Colon (tissue), 2 donors: ENCODE results near the gene COBLL1.
"Not testable (repeated sequence)": the region's sequence is repeated elsewhere in the genome, so short reads cannot be mapped to it uniquely, and the experiment has no call there.

Source experiments
- FAIRE-seq: peaks from 2 replicates; lab custom pipeline; 2012; peaks lifted over from hg19 to GRCh38; lab: Jason Lieb, UNC
- donor health status: control.
- donor health status: control.

Gene COBLL1

DNA sequence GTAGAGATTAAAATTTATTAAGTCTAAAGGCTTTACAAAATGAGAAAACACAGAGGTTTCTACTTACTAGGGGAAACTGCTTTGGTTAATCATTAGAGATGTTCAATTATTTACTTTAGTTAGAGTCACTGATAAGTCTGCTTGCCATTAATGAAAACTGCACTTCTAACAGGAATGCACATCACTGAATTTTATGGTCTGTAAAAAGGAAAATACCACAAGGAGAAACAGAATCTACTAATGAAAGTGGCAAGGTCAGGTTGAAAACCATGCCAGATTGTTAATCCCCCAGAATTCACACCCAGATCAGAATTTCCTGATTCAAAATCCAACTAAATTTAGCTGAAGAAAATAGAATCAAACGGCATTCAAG, 129.9 kb downstream of the COBLL1 start:
- no peak for FAIRE-seq

DNA sequence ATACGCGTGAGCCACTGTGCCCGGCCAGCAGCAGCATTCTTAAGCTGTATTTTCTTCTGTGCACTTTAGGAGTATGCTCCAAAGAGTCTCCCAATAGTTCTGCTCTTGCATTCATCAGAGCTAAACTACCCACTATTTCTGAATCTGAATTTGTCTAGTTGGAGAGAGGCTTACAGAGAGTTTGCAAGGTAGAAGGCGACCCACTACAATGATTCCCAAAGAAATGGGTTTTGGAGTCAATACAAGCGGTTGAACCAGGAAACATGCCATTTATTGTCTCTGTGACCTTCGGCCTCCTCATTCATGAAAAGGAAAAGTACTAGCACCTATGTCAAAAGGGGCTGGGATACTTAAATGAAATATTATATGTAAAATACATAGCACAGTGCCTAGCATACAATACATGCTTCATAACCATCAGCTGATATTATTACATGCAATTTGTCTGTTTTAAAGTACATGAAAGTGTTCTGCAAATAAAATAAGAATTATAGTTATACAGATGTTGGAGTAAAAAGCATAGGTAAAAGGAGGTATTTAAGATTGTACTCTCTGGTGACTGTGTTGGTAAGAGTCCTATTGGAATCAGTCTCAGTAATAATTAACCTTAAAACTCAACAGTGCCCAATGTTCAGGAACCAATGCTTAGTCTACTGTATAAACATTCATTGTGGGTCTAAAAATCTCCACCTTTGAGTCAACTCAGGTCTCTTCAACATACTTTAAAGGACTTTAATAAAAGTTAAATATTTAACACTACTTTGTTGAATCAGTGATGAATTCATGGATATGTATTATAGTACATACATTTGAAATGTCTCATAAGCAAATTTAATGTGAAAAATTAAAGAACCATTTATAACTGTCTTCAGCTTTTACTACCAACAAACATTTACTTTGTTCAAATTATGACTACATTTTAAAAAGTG, 130.5 kb downstream of the COBLL1 start:
- peak; percentile 49 for FAIRE-seq

DNA sequence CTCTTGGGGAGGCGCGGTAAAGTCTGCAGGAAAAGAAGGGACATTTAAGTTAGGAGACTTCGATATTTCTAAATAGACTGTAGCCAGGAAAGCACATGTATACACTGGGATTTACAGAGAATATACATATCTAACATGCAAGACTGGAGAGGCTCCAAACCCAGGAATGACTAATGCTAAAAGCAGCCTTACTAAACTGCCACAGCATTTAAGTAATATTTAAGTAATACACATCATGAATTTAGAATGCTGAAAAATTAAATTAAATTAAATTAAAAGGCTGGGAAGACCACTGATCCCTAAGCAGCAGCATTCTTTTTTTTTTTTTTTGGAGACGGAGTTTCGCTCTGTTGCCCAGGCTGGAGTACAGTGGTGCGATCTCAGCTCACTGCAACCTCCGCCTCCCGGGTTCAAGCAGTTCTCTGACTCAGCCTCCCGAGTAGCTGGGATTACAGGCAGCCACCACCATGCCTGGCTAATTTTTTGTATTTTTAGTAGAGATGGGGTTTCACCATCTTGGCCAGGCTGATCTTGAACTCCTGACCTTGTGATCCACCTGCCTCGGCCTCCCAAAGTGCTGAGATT, 131.3 kb downstream of the COBLL1 start:
- FAIRE-seq = not testable (repeated sequence)

GRCh38 chr2:164706522-164706921, 135.1 kb downstream of the COBLL1 start:
- no peak for FAIRE-seq

DNA sequence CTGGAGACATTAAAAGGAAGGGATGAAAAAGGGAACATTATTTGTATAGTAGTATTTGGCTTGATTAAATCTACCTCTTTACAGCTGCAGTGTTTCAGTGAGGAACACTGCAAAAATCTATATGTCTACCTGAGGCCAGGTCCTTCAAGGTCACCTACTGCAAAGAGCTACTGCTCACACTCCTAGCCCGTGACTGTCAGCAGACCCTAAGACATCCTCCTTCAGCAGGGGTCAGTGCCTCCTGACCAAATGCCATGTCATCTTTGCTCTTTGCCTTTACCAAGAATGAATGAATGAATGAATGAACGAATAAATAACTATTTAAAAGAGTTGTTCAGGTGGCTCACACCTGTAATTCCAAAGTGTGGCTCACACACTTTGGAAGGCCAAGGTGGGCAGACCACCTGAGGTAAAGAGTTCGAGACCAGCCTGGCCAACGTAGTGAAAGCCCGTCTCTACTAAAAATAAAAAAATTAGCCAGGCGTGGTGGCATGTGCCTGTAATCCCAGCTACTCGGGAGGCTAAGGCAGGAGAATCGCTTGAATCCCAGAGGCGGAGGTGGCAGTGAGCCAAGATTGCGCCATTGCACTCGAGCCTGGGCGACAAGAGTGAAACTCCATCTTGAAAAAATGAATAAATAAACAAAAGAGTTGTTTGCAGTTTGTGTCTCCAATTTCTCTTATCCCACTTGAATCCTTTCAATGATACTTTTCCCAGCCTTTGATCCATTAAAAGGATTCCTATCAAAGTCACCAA, 136.0 kb downstream of the COBLL1 start:
- FAIRE-seq = no peak

DNA sequence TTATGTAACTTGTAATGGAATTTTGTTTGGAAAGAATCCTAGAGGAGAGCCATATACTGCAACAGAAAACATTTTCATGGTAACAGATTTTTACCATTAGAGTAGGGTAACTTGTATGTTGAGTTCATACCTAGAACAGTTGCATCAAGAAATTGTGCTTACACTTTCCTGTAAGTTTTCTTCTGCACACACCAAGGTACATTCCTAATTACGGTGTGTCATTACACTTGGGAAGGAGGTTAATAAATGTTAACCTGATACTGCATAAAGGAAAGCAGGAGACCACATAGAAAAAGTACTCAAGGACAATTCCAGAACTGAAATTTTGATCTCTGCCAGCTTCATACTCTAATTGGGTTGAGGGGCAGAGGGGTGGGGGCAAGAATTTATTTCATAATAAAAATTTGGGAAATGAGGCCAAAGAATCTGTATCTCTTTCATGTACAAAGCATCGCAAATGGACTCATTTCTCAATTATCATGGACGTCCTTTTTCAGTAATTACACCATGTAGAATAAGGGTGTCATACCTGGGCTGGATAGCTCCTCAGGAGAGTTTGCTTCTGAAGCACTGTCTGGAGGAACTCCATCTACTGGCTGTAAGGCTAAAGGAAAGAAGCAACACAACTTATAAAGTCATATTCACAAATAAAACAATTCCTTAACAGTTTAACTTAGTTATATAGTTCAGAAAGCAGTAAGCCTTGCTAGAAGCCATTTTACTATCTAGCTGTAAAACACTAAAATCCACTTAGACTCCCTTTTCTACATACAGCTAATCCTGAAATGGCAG, 137.5 kb downstream of the COBLL1 start:
- no peak for FAIRE-seq

DNA sequence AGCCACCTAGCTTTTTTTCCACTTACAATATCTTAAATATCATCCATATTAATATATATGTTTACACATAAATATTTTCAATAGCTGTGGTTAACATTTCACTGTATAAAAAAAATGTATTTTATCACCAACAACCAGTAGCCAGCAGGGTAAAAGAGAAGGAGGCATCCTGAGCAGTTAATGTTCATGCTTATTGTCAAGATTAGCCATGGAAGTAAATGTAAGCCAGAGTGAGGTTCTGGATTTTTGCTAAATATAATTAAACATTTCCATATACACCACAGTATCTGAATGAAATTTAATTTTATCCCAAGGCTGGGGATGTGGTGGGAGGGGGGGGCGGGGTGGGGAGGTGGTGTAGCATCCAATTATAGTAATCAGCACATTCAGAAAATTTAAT, 140.1 kb downstream of the COBLL1 start:
- no peak for FAIRE-seq

DNA sequence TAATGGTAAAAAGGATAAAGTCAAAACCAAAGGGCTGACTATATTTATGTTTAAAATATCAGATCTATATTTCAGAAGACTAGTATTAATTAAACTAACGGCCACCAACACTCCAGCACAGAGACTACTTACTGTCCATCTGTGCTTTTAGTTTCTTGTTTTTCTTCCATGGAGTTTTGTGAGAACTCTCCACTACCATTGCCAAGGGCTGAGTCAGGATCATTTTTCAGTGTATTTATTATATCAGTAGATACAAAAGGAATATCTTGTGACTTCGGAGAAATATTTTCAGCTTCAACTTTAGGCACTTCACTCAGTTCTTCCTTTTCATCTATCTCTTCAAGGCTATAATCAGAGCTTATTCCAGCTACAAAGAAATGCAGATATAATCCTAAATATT, 141.2 kb downstream of the COBLL1 start:
- no peak for FAIRE-seq

GRCh38 chr2:164697688-164698461, 143.7 kb downstream of the COBLL1 start:
- no peak for FAIRE-seq

DNA sequence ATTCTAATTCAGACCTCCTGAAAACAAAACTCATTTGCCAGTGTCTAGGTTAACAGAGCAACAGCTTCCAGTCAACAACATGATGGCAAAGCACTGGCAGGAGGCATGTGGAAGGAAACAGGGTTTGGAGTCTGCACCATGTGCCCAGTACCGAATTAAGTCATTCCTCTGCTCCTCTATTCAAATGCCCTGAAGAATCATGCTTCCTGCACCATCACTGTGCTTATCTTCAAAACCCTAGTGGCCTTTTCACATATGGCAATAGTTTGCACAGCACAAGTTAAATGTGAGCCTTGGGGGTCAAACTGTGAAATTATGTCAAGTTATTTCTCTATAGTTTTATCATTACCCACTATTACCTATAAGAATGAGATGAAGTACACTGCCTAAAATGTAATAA, 145.0 kb downstream of the COBLL1 start:
- FAIRE-seq = no peak

- FAIRE-seq = no peak
Observed at GRCh38 chr2:164694275-164694695, 147.3 kb downstream of the COBLL1 start.

GRCh38 chr2:164693834-164694233, 147.8 kb downstream of the COBLL1 start:
- no peak for FAIRE-seq

DNA sequence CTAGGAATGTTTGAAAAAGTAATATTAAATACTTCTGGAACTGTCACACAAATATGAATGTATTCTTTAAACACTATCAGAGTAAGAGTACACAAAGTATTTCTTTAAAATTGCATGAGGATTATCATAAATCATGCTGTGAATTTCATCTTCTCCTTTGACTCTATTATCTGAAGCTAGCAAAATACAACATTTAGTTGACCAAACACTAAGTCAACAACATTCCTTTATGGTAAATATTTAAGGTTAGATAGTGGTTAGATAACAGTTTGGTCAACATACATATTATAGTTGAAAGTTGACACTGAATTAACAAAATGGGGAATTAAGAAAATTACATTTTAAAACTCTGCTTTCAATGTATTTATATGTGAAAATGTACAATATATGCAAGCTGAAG, 148.2 kb downstream of the COBLL1 start:
- peak; percentile 74 for FAIRE-seq

DNA sequence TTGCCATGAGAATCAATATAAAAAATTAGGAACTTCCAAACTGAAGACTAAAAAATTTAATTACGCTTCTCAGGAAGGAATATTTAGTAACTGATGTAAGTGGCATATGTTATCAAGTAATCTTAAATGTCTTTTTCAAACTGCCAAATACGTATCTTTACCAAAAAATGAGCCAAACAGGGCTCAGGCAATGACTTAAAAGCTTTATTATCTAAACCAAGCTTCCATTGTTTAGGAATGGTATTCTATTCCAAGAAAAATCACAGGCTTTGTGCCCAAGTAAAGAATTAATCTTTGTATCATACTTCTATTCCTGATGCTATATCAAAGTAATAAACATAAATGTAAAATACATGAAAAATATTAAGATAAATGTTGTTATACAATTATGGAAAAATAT, 148.7 kb downstream of the COBLL1 start:
- FAIRE-seq = no peak

DNA sequence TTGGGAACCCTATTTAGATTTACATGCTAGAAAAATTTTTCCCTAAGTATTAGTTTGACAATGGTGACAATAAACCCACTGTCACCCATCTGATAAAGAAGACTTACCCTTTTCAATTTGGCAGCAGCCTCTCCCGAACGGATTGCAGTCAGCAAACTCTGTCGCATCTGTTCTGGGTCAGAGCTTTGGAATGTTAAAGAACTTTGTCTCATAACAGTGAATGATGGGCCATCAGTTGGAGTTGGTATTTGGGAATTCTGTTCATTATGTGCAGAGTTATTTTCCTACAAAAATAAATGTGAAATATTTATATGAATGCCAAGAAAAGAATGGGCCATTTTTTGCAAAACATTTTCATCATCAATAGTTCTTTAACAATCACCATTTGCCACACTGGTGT, 149.5 kb downstream of the COBLL1 start:
- no peak for FAIRE-seq

- no peak for FAIRE-seq
Observed at GRCh38 chr2:164691346-164691887, 150.2 kb downstream of the COBLL1 start.

DNA sequence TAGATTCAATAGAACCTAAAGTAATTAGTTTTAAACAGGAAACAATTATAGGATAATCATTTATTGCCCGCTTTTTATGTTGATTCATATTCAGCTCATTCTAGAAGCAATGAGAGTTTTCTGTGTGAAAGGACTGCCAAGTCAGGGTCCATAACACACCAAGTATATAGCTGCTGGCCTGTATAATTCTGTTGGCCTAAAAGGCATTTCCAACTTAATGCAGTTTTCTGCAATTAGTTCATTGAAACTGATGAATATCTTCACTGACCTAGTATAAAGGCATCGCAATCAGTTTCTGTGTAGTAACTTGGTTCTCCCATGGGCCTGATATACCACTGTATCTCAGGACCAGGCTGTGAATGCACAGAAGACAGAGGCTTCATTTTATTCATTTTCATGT, 151.3 kb downstream of the COBLL1 start:
- no peak for FAIRE-seq

DNA sequence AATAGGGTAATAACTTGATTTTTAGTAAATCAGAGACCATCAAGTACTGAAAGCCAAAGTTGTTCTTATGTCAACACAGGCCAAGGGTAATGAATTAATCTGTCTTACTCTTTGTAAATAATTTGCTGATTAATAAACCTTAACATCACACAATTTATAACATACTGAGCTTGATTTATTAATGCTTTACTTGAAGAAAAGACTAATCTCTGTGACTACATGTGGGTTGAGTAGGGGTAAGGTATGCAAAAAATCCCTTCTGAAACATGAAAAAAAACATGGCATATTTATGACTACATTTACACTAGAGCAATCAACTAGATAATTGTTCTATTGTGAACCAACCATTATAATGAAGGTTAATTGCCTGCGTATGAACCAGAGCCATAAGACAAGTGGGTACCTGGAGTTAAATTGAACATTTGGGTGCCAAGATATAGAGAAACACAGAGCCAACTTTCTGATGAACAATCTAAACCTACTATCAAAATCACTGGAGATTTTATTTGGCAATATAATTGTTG, 152.7 kb downstream of the COBLL1 start:
- FAIRE-seq = no peak

DNA sequence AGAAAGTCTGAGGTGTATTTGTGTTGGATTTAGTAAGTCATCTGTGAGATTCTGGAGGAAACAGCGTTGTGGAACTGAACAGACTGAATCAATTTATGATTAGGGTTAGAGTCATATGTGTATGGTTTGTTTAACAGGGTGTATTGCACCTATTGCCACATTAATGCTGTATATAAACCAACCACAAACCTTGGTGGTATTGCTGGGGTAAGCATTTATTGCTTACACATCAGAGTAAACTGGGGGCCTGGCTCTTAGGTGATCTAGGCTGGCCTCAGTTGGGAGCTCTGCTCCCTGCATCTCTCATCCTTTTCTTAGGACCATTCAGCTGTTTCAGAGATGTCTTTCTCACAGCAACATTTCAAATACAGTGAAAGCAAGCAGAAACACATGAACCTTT, 160.6 kb downstream of the COBLL1 start:
- no peak for FAIRE-seq

- FAIRE-seq = no peak
Observed at GRCh38 chr2:164678631-164679149, 162.9 kb downstream of the COBLL1 start.

DNA sequence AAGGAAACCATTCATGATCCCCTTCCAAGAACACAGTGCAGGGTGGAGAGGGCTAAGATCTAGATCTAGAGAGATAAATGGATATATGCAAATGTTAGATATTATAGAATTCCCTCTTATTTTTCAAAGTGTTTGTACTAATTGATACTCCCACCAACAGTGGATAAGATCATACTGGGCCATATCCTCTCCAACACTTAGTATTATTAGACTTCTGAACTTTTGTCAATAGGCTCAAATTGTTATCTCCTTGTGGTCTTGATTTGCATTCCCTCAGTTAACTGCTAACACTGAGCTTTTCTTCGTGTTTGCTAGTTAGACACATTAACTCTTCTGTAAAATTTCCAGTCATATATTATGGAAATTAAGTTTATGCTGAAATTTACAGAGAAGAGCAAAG, 163.9 kb downstream of the COBLL1 start:
- FAIRE-seq = no peak
